ENCODE data around the gene PPP1R2C. TPM values are rescaled to one million over a fixed set of nuclear protein-coding genes. Genes with fewer than 3 reads are reported as not detected.

PPP1R2C gene
- total RNA-seq, 1 experiment from 2014 or later: not detected

GRCh38 chrX:42751573-42751972 is 26.4 kb downstream of the PPP1R2C start:
- no peak for DNase-seq (ENCODE audit: extremely low read depth, low read depth)

- DNase-seq (ENCODE audit: extremely low read depth, low read depth): no peak
Observed at GRCh38 chrX:42748067-42748850, 29.7 kb downstream of the PPP1R2C start.

- DNase-seq (ENCODE audit: extremely low read depth, low read depth): no peak
Observed at GRCh38 chrX:42746606-42747005, 31.4 kb downstream of the PPP1R2C start.

- no peak for DNase-seq (ENCODE audit: extremely low read depth, low read depth)
Observed at GRCh38 chrX:42740456-42740855, 37.5 kb downstream of the PPP1R2C start.

GRCh38 chrX:42739741-42740140 is 38.2 kb downstream of the PPP1R2C start:
- no peak for DNase-seq (ENCODE audit: extremely low read depth, low read depth)

GRCh38 chrX:42739258-42739657 is 38.7 kb downstream of the PPP1R2C start:
- no peak for DNase-seq (ENCODE audit: extremely low read depth, low read depth)

GRCh38 chrX:42738552-42738951 is 39.4 kb downstream of the PPP1R2C start:
- no peak for DNase-seq (ENCODE audit: extremely low read depth, low read depth)

GRCh38 chrX:42735250-42735649 is 42.7 kb downstream of the PPP1R2C start:
- no peak for DNase-seq (ENCODE audit: extremely low read depth, low read depth)

- no peak for DNase-seq (ENCODE audit: extremely low read depth, low read depth)
Observed at GRCh38 chrX:42732506-42732905, 45.5 kb downstream of the PPP1R2C start.

All from NCI-H460 (cell line).